ENCODE measurements around the gene GALNTL6.

DNA sequence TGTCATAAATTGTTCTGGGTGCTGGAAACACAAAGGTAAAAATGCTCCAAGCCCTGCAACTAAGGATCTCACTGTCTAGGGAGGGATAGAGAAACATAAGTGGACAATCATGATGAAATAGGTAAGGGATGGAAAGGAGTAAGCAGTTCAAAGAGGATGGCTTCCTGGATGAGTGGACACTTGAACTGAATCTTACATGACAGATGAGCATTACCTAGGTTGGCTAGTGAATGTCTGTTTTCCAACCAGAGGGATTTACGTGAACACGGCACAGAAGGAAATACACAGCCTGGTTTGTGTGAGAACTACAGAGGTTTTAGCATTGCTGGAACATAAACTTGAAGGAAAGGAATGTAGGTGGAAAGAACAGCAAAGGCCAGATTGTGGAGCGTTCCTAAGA is 1205.2 kb downstream of the GALNTL6 start:
- no peak for TF ChIP-seq SP1 (IDR thresholded peaks at IDR 0.05)
- no peak for TF ChIP-seq ZNF384 (IDR thresholded peaks at IDR 0.05)
- TF ChIP-seq L3MBTL2 (conservative IDR thresholded peaks at IDR 0.05) = no peak
- TF ChIP-seq NFRKB (IDR thresholded peaks at IDR 0.05) = no peak
- no peak for TF ChIP-seq ELF4 (IDR thresholded peaks at IDR 0.05)
- TF ChIP-seq, protein P1, sequence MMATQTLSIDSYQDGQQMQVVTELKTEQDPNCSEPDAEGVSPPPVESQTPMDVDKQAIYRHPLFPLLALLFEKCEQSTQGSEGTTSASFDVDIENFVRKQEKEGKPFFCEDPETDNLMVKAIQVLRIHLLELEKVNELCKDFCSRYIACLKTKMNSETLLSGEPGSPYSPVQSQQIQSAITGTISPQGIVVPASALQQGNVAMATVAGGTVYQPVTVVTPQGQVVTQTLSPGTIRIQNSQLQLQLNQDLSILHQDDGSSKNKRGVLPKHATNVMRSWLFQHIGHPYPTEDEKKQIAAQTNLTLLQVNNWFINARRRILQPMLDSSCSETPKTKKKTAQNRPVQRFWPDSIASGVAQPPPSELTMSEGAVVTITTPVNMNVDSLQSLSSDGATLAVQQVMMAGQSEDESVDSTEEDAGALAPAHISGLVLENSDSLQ (IDR thresholded peaks at IDR 0.05) = no peak
- TF ChIP-seq TARDBP (IDR thresholded peaks at IDR 0.05) = no peak
- TF ChIP-seq BHLHE40 (IDR thresholded peaks at IDR 0.05; ENCODE audit: borderline replicate concordance) = no peak
- TF ChIP-seq ARNT (IDR thresholded peaks at IDR 0.05) = no peak
- TF ChIP-seq FOXM1 (IDR thresholded peaks at IDR 0.05; ENCODE audit: borderline replicate concordance) = no peak
- no peak for TF ChIP-seq FOXK2 (IDR thresholded peaks at IDR 0.05)
